ENCODE data around the gene SNX9.

- no peak for TF ChIP-seq CTCF (IDR thresholded peaks at IDR 0.05)
- no peak for TF ChIP-seq POLR2A (IDR thresholded peaks at IDR 0.05)
- no peak for TF ChIP-seq EP300 (IDR thresholded peaks at IDR 0.05)
- TF ChIP-seq POLR2AphosphoS5 (IDR thresholded peaks at IDR 0.05) = no peak
Measured at GRCh38 chr6:157800420-157801237, 22.4 kb upstream of the SNX9 start.
